ENCODE data around the gene ASAP2.
A peak's percentile ranks its signal among the peaks of the same experiment; 100 is the strongest.

ASAP2 gene

DNA sequence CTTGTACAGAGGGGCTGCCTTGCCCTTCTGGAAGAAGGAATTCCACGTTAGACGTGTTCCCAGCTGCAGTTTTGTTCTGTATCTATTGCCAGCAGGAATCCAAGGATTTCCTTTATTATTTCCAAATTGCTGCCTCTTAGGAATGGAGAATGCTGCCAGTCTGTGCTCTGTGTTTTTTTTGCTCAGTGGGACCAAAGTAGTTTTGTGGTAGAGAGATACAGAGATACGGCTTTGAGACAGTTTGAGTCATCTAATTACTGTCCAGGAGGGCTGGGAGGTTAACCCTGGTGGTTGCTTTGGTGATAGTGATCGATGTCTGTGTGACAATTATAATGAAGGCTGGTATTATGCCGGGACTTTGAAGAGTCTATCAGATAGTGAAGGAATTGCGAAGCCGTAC lies 26.3 kb downstream of the ASAP2 start:
- DNase-seq: no peak

GRCh38 chr2:9234680-9235146 lies 28.1 kb downstream of the ASAP2 start:
- DNase-seq: no peak

DNA sequence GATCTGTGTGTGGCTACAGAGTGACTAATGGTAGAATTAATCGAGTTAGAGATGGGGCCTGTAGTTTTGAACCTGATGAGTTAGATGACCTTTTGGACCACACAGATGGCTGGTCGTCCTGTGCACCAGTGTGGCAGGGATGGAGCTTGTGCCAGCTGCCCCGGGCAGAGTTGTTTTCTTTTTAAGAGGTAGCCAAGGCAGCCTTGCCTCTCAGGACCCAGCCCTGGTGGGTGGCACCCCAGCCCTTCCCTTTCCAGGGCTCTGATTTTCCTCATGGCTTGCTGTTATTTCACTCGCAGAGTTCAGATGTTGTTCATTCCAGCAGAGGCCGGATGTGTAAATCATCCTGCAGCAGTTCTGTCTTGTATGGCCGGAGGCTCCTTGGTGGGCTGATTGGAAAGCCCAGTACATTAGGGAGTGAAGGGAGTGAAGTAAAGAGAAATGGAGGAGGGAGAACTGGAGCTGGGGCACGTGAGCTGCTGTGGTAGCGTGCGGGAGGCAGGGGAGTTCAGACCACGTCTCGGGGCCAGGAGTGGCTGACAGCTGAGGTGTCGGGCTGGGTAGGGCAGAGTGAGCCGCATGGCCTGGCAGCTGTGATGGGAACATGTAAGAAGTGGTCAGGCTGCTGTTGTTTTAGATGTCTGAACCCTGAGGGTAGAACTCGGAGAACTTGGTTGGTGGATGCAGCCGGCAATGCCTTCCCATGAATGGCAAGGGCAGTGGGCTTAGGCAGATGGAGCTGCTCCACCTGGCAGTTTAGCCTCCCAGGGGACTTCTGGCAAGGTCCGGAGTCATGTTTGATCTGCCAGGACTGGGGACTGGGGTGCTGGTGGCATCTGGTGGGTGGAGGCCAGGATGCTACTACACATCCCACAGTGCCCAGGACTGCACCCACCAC lies 28.8 kb downstream of the ASAP2 start:
- DNase-seq: no peak

GRCh38 chr2:9236045-9236344 lies 29.4 kb downstream of the ASAP2 start:
- no peak for DNase-seq

GRCh38 chr2:9236867-9237266 lies 30.3 kb downstream of the ASAP2 start:
- DNase-seq: no peak

DNA sequence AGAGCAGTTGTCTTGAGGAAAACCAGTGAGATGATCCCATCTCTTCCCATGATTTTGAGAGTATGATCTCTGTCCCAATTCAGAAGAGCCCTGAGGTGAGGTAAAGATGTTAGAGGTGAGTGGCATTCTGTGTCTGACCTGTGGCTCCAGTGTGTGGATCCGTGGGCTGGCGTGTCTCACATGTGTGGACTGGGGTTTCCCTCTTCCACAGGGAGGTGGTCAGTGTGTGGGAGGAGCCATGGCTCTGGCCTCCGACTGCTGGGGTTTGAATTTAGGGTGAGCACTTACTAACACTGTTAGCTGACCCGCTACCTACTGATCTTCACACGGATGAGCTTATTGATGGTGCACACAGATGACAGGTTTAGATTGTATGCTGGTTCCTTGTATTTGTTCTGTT lies 31.2 kb downstream of the ASAP2 start:
- no peak for DNase-seq

DNA sequence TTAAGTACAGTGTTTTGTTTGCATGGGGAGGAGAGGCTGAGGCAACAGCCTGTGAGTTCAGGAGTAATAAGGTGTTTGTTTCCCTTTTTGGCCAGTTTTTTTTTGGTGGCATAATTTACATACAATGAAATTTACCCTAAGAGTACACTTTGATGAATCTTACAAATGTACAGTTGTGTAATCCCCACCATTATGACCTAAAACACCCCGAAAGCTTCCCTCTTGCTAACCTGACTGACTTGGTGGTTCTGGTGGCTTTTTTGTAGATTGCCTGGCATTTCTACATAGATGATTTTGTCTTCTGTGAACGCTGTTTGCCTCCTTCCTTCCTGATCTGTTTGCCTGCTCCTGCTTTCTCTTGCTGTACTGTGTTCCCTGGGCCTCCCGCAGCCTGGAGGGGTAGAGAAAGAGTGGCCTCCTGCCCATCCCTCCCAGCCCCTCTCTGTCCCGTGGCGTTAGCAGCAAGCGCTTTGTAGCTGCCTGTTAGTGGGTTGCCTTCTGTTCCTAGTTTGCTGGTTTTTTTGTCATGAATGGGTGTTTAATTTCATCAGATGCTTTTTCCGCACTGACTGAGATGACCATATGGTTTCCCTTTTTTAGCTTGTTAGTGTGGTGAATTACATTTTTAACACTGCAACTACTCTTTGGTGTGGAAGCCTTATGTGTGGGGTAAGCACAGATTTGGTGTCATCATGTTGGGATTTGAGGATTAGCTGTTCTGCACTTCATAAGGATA lies 32.1 kb downstream of the ASAP2 start:
- no peak for DNase-seq

DNA sequence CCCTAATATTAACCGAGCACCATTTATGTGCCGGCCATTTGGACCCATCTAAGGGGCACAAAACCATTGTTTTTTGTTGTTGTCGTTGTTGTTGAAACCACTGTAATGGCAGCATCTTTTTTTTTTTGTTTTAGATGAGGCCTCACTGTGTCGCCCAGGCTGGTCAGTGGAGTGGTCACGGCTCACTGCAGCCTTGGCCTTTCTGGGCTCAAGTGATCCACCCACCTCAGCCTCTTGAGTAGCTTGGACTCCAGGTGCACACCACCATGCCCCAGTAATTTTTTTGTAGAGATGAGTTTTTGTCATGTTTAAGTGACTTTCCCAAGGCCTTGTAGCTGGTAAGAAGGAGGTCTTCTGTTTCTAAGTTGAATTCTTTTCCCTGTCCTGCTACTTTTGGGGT lies 33.0 kb downstream of the ASAP2 start:
- DNase-seq: no peak

DNA sequence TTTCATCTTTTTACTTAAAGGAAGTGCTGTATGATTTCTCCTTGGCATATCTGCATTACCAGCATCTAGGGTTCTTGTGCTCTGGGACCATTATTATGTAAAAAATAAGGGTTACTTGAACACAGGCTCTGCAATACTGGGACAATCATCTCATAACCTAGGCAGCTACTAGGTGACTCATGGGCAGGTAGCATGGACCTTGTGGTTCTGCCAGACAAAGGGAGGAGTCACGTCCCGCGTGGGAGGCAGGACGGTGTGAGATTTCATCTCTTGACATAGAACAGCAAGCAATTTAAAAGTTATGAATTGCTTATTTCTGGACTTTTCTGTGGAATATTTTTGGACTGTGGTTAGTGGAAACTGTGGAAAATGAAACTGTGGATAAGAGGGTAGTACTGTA lies 34.1 kb downstream of the ASAP2 start:
- no peak for DNase-seq

GRCh38 chr2:9241233-9241632 lies 34.6 kb downstream of the ASAP2 start:
- DNase-seq: no peak

DNA sequence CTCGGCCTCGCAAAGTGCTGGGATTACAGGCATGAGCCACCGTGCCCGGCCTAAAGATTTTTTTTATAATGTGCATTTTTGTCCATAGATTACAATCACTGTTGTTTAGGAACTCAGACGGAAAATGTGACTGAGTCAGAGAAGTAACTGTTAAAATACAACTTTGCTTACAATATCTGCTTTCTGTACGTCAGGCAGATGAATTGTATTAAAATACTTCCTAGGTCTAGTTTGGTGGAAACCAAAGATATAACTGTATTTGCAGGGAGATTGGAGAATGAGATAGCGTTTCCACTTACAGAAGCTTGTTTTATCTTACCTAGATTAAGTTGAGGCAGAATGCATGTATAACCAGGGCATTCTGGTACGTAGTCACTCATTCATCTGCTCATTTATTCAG lies 36.7 kb downstream of the ASAP2 start:
- DNase-seq: no peak

GRCh38 chr2:9244985-9245544 lies 38.5 kb downstream of the ASAP2 start:
- DNase-seq: no peak

DNA sequence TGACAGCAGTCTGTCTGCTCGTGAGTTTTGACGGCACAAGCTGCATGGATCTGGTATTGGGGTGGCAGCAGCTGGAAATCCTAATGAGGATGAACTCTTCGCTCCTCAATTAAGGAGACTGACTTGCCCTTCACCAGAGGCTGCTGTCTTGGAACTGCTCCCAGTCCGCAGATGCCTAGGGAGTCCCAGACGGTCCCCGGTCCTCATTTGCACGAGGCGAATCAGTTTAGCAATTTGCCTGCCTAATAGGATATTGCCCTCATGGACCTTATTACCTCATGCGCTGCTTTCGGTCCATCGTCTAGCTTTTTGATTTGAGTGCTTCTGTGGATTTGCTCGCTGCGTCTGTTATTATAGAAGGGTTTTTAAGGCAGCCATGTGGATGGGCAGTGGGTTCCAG lies 40.6 kb downstream of the ASAP2 start:
- DNase-seq: peak; percentile 58

DNA sequence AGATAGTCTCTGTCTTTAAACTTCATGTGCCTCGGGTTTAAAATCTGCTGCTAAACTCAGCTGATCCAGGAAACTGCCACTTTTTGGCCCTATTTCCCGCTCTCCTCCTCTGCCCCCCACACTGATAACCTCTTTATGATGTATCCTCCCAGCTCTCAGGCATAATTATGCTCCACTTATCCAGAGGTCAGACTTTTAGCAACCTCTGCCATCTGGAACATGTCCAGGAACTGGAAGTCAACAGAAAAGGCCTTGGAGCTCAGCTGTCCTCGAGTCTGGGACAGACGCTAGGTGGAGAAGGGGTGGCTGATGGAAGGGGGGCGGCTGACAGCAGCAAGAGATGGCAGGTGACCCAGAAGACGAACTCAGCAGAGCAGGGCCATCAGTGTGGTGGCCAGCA lies 41.2 kb downstream of the ASAP2 start:
- peak; percentile 40 for DNase-seq

DNA sequence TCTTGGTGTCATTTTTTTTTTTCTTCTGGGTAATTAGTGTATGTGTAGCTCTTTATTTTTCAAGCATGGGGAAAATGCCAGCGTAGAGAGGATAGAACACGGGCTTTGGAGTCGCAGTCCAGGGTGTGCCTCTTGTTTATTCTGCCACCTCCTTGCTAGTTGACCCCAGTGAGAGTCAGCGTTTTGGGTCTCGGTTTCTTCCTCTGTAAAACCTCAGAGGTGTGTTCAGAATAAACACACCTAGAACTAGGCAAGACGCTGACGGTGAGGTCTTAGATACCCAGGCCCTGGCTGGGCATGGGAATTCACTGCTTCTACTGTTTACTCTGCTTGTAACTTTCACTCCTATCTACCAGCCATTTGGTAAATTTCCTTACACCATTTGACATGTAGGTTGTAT lies 41.8 kb downstream of the ASAP2 start:
- DNase-seq: no peak

DNA sequence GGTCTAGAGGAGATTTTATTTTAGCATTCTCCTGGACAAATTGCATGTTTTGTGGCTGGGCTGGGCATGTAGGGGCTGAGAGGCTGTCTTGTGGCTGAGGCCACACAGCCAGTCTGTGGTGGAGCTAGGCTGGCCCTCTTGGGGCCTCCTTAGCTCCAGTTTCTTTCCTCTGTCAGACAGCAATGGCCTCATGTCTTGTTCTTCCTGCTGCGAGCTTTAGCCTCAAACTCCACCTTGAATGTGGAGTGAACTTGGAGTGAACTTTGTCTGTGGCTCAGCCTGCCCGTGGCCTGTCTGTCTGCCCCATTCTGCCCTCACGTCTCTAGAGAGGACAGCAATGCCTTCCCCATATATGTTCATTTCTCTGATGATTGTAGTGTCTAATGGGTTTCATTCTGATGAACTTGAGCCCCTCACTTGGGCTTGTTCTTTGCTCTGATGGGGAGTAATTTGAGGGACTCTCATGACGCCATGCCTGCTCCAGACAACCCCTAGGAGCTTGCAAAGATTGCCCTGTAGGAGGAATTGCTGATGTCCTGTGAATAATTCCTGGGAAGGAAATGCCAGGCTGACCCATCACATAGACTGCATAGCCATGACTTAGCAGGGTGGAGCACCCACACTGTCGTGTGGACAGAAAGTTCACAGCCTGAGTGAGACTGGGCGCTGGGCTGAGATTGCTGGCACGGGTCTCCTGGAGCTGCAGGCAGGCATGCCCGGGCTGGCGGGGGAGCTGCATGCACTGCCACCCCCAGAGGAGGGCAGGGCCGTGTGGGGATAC lies 42.6 kb downstream of the ASAP2 start:
- peak; percentile 35 for DNase-seq

DNA sequence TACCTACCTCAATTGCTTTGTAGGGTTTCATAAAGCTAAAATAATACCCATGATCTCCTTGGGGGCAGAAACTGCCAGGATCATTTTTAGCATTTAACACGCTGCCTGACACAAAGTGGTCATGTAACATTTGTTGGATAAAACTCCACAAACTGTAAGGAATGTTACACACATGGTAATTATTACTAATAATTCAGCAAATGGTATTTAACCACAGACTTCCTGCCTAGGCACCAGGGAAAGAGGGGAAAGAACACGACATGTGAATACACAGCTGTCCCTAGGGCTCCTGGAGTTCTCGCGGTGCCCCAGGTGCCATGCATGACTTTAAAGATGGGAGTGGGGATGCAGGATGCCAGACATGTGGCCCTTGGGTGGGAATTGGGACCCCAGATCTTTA lies 43.5 kb downstream of the ASAP2 start:
- DNase-seq: no peak

GRCh38 chr2:9250498-9251153 lies 44.0 kb downstream of the ASAP2 start:
- peak; percentile 8 for DNase-seq

GRCh38 chr2:9251154-9252001 lies 44.8 kb downstream of the ASAP2 start:
- DNase-seq: peak; percentile 58

- DNase-seq: peak; percentile 47
Observed at GRCh38 chr2:9252002-9252357, 45.4 kb downstream of the ASAP2 start.

DNA sequence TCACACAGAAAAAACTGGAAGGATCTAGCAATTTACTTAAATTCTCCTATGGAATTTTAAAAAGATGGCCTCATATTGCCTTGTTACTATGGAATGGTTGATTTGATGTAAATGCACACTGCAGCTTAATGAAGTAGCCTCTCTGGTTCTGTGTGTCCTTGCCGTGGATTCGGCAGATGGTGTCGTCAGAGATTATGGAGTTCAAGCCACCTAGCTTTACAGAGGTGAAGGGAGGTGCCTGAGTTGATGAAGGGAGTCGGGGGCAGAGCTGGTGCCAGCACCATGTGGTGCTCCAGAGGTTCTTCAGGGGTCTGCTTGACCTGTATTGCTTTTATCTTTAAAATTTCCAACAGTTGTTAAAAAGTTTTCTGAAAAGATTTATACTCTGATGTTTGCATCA lies 48.8 kb downstream of the ASAP2 start:
- DNase-seq: no peak

DNA sequence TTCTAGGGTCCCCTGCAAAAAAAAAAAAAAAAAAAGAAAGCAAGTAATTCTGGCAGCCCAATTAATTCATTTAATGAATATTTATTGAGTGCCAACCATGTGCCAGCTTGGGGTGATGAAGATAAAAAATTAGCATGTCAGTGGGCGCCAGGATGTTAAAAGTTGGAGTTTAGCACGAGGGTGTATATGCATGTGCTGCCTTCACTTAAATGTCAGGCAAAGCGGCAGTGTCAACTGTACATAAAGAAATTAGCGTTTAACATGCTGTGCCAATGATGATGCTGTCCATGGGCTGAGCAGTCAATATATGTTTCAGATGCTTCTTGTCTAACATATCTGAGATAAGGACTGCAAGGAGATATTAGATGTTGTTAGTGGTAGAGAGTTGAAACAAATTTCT lies 49.5 kb downstream of the ASAP2 start:
- DNase-seq: no peak
